ENCODE measurements around the gene TCF19. TPM values are rescaled to one million over a fixed set of nuclear protein-coding genes. Genes with fewer than 3 reads are reported as not detected.
"Not testable (repeated sequence)": the region's sequence is repeated elsewhere in the genome, so short reads cannot be mapped to it uniquely, and the experiment has no call there.

TCF19 gene
- polyA plus RNA-seq, 1 donor from 2014 or later = 3.6 TPM

GRCh38 chr6:31194061-31194834 lies 35.9 kb downstream of the TCF19 start:
- Histone ChIP-seq H3K9me3 (ENCODE audit: low read length) (no peaks in the 10 kb centered on the region), H3K9me2 (ENCODE audit: insufficient read depth, low read length) (no peaks in the 10 kb centered on the region), H3K27me3 (ENCODE audit: insufficient read depth, low read depth, low read length) (no peaks in the 10 kb centered on the region), H3K4me2 (ENCODE audit: low read length) (no peak overlapping the region), H3K27ac (ENCODE audit: low read length) (no peak overlapping the region), H3K79me2 (replicated peaks; ENCODE audit: insufficient read depth, low read length) (no peaks in the 10 kb centered on the region), H3K9ac (ENCODE audit: low read length) (no peak overlapping the region), H3K36me3 (ENCODE audit: insufficient read depth, low read length) (no peaks in the 10 kb centered on the region), H3K4me3 (ENCODE audit: low read length) (no peak overlapping the region), H2AFZ (ENCODE audit: low read depth, low read length) (no peak overlapping the region), H3F3A (ENCODE audit: insufficient read depth, low read length, poor library complexity, severe bottlenecking) (no peaks in the 10 kb centered on the region), H4K20me1 (ENCODE audit: insufficient read depth) (no peaks in the 10 kb centered on the region)
- TF ChIP-seq TAF1 (IDR thresholded peaks at IDR 0.05; ENCODE audit: low read depth) = no peak
- TF ChIP-seq EZH2 (IDR thresholded peaks at IDR 0.05; ENCODE audit: borderline replicate concordance, insufficient read depth, low read length, poor library complexity, severe bottlenecking) = no peak
- TF ChIP-seq MXI1 (conservative IDR thresholded peaks at IDR 0.05; ENCODE audit: poor library complexity, severe bottlenecking) = no peak
- TF ChIP-seq CTCF (IDR thresholded peaks at IDR 0.05; ENCODE audit: poor library complexity, severe bottlenecking) = no peak
- no peak for TF ChIP-seq REST (IDR thresholded peaks at IDR 0.05; ENCODE audit: borderline replicate concordance)
- no peak for TF ChIP-seq EP300 (conservative IDR thresholded peaks at IDR 0.05; ENCODE audit: poor library complexity, severe bottlenecking)
- no peak for TF ChIP-seq RAD21 (conservative IDR thresholded peaks at IDR 0.05)
- TF ChIP-seq SMC3 (conservative IDR thresholded peaks at IDR 0.05; ENCODE audit: poor library complexity) = no peak
- no peak for TF ChIP-seq POLR2AphosphoS5 (IDR thresholded peaks at IDR 0.05)

- not testable (repeated sequence) for H3F3A ChIP-seq (ENCODE audit: insufficient read depth, low read length, poor library complexity, severe bottlenecking); H3K27ac ChIP-seq (ENCODE audit: low read length); H3K36me3 ChIP-seq (ENCODE audit: insufficient read depth, low read length); H2AFZ ChIP-seq (ENCODE audit: low read depth, low read length); H3K4me2 ChIP-seq (ENCODE audit: low read length); H4K20me1 ChIP-seq (ENCODE audit: insufficient read depth); H3K79me2 ChIP-seq (replicated peaks; ENCODE audit: insufficient read depth, low read length); H3K4me3 ChIP-seq (ENCODE audit: low read length); H3K9me2 ChIP-seq (ENCODE audit: insufficient read depth, low read length); H3K27me3 ChIP-seq (ENCODE audit: insufficient read depth, low read depth, low read length); H3K9me3 ChIP-seq (ENCODE audit: low read length); H3K9ac ChIP-seq (ENCODE audit: low read length)
Observed at GRCh38 chr6:31195308-31195979, 37.1 kb downstream of the TCF19 start.

- peak overlapping the region; percentile 22 for H3K4me2 ChIP-seq (ENCODE audit: low read length)
- H3K9me2 ChIP-seq (ENCODE audit: insufficient read depth, low read length); H3K27me3 ChIP-seq (ENCODE audit: insufficient read depth, low read depth, low read length); H4K20me1 ChIP-seq (ENCODE audit: insufficient read depth); H3K9me3 ChIP-seq (ENCODE audit: low read length); H2AFZ ChIP-seq (ENCODE audit: low read depth, low read length); H3K79me2 ChIP-seq (replicated peaks; ENCODE audit: insufficient read depth, low read length); H3K36me3 ChIP-seq (ENCODE audit: insufficient read depth, low read length); H3F3A ChIP-seq (ENCODE audit: insufficient read depth, low read length, poor library complexity, severe bottlenecking): not testable (repeated sequence)
- H3K9ac ChIP-seq (ENCODE audit: low read length) = peak overlapping the region; percentile 74
- peak overlapping the region; percentile 81 for H3K27ac ChIP-seq (ENCODE audit: low read length)
- H3K4me3 ChIP-seq (ENCODE audit: low read length) = peak overlapping the region; percentile 74
Observed at GRCh38 chr6:31196251-31197022, 38.0 kb downstream of the TCF19 start.
